Activated CD4-positive, alpha-beta T cell treated with anti-CD3 and anti-CD28 coated beads for 36 hours (primary cell): ENCODE data around the gene ABCC6. TPM values are rescaled to one million over a fixed set of nuclear protein-coding genes. Genes with fewer than 3 reads are reported as not detected.
"Not testable (repeated sequence)": the region's sequence is repeated elsewhere in the genome, so short reads cannot be mapped to it uniquely, and the experiment has no call there.

ENCODE experiments used
- ATAC-seq: fragments of 200-7000 bp; cut with Tn5 transposase; one replicate; pipeline ENCODE4 v1.10.0; 2021; ENCODE audit warnings: mild to moderate bottlenecking, moderate library complexity
- CTCF ChIA-PET: fragments of 350-600 bp; sonication (Branson Sonifier 250); formaldehyde crosslinking; loops from one replicate; lab custom pipeline; 2021; ENCODE audit warnings: antibody characterized with exemption; lab: Charles Lee
- POLR2A ChIA-PET: fragments of 350-600 bp; sonication (Branson Sonifier 250); formaldehyde crosslinking; loops from one replicate; lab custom pipeline; 2021; ENCODE audit warnings: antibody characterized with exemption, inconsistent platforms; lab: Charles Lee
- DNase-seq: peaks from one replicate; pipeline ENCODE4 v3.0.0-alpha.2; 2020
- H3K27ac Mint-ChIP-seq: one replicate; pipeline ENCODE4 v1.8.0; 2021; ENCODE audit warnings: mixed read lengths
- H3K27me3 Mint-ChIP-seq: one replicate; pipeline ENCODE4 v1.8.0; 2021; ENCODE audit warnings: mixed read lengths
- H3K36me3 Mint-ChIP-seq: one replicate; pipeline ENCODE4 v1.8.0; 2021; ENCODE audit warnings: low read depth, mixed read lengths
- H3K4me1 Mint-ChIP-seq: one replicate; pipeline ENCODE4 v1.8.0; 2021; ENCODE audit warnings: mixed read lengths
- H3K4me3 Mint-ChIP-seq: one replicate; pipeline ENCODE4 v1.8.0; 2021; ENCODE audit warnings: mild to moderate bottlenecking, moderate library complexity, mixed read lengths
- H3K9me3 Mint-ChIP-seq: one replicate; pipeline ENCODE4 v1.8.0; 2021; ENCODE audit warnings: low read depth, mixed read lengths
- intact Hi-C, 2 experiments: fragments of 100-400 bp; cut with DNase I in 1 of 2; cut with micrococcal nuclease in 1 of 2; formaldehyde crosslinking; loops; one replicate each; pipeline versions ENCODE4 v1.14.2 to v1.15.1; 2022 to 2024; cut with DNase I, micrococcal nuclease
- total RNA-seq, 2 experiments: library from RNA; stranded (reverse); gene quantifications; one replicate each; pipeline ENCODE4 v1.2.3, GENCODE V29; 2021

The ABCC6 gene
- total RNA-seq, 2 experiments from 2014 or later, result 0.07 TPM; not detected in 1

- intact Hi-C loops, result no loop called here
- Mint-ChIP-seq H3K27ac (no peak overlapping the region), H3K27me3 (no peaks in the 10 kb centered on the region), H3K9me3 (no peaks in the 10 kb centered on the region), H3K4me1 (no peaks in the 10 kb centered on the region), H3K36me3 (no peaks in the 10 kb centered on the region), H3K4me3 (no peak overlapping the region)
- no peak for DNase-seq
- ChIA-PET POLR2A (no interaction called here), CTCF (no interaction called here)
- ATAC-seq, result no peak
These were observed 38.7 kb downstream of the ABCC6 start for GRCh38 chr16:16184594-16184993.

GRCh38 chr16:16183562-16183961, 39.7 kb downstream of the ABCC6 start:
- POLR2A ChIA-PET, result no interaction called here
- DNase-seq, result peak; percentile 11
- Mint-ChIP-seq H3K36me3 (no peaks in the 10 kb centered on the region), H3K4me1 (no peaks in the 10 kb centered on the region), H3K9me3 (no peaks in the 10 kb centered on the region), H3K27ac (no peak overlapping the region), H3K27me3 (no peaks in the 10 kb centered on the region), H3K4me3 (no peak overlapping the region)
- intact Hi-C loops, result no loop called here
- ATAC-seq, result no peak
- CTCF ChIA-PET, result interaction anchor here (0.6 to 1.3 kb wide), 3 partner anchors 16 to 648 kb away, joined by 3 read pairs; no protein-coding TSS in a partner anchor

GRCh38 chr16:16182918-16183317, 40.4 kb downstream of the ABCC6 start:
- Mint-ChIP-seq H3K27me3 (no peaks in the 10 kb centered on the region), H3K36me3 (no peaks in the 10 kb centered on the region), H3K27ac (no peak overlapping the region), H3K4me3 (no peak overlapping the region), H3K4me1 (no peaks in the 10 kb centered on the region), H3K9me3 (no peaks in the 10 kb centered on the region)
- ChIA-PET CTCF (interaction anchor here (0.7 to 1.3 kb wide), 2 partner anchors 16 to 386 kb away, joined by 3 read pairs; no protein-coding TSS in a partner anchor), POLR2A (no interaction called here)
- DNase-seq (no peak), ATAC-seq (no peak)
- intact Hi-C loops, result no loop called here

GRCh38 chr16:16181748-16182147, 41.5 kb downstream of the ABCC6 start:
- H3K4me3 Mint-ChIP-seq, DNase-seq, intact Hi-C loops, H3K27ac Mint-ChIP-seq, H3K9me3 Mint-ChIP-seq, H3K27me3 Mint-ChIP-seq, H3K36me3 Mint-ChIP-seq, ATAC-seq, H3K4me1 Mint-ChIP-seq: not testable (repeated sequence)
- POLR2A ChIA-PET, result interaction anchor here (0.6 kb wide), 1 partner anchor 8 kb away, joined by 3 read pairs; no protein-coding TSS in a partner anchor
- CTCF ChIA-PET, result interaction anchor here (0.6 kb wide), 1 partner anchor 1507 kb away, joined by 4 read pairs; no protein-coding TSS in a partner anchor

GRCh38 chr16:16178455-16179162, 44.7 kb downstream of the ABCC6 start:
- H3K4me3 Mint-ChIP-seq, result no peak overlapping the region
- no peak overlapping the region for H3K27ac Mint-ChIP-seq
- ChIA-PET CTCF (interaction anchor here (0.6 kb wide), 1 partner anchor 13 kb away, joined by 3 read pairs; no protein-coding TSS in a partner anchor), POLR2A (no interaction called here)
- intact Hi-C loops, result no loop called here
- H3K27me3 Mint-ChIP-seq, result no peaks in the 10 kb centered on the region
- no peaks in the 10 kb centered on the region for H3K4me1 Mint-ChIP-seq
- no peaks in the 10 kb centered on the region for H3K36me3 Mint-ChIP-seq
- ATAC-seq (no peak), DNase-seq (no peak)
- H3K9me3 Mint-ChIP-seq, result no peaks in the 10 kb centered on the region

- no peak for DNase-seq
- ATAC-seq, result no peak
- intact Hi-C loops, result no loop called here
- H3K27me3 Mint-ChIP-seq, result no peaks in the 10 kb centered on the region
- H3K9me3 Mint-ChIP-seq, result no peaks in the 10 kb centered on the region
- no peak overlapping the region for H3K27ac Mint-ChIP-seq
- H3K4me1 Mint-ChIP-seq, result no peaks in the 10 kb centered on the region
- POLR2A ChIA-PET, result no interaction called here
- H3K4me3 Mint-ChIP-seq, result no peak overlapping the region
- CTCF ChIA-PET, result no interaction called here
- no peaks in the 10 kb centered on the region for H3K36me3 Mint-ChIP-seq
These were observed 47.0 kb downstream of the ABCC6 start for GRCh38 chr16:16176328-16176727.

- DNase-seq, result no peak
- Mint-ChIP-seq H3K9me3 (no peaks in the 10 kb centered on the region), H3K27ac (no peak overlapping the region), H3K36me3 (no peaks in the 10 kb centered on the region), H3K4me3 (no peak overlapping the region), H3K27me3 (no peaks in the 10 kb centered on the region), H3K4me1 (no peaks in the 10 kb centered on the region)
- intact Hi-C loops, result loop anchor here in 1 of 2 experiments (2.0 kb wide), 1 partner anchor 20 kb away; no protein-coding TSS in a partner anchor
- ChIA-PET CTCF (interaction anchor here (0.7 to 0.9 kb wide), 3 partner anchors 11 to 15 kb away, joined by 3 to 4 read pairs (median 3); no protein-coding TSS in a partner anchor), POLR2A (interaction anchor here (0.6 kb wide), 1 partner anchor 676 kb away, joined by 3 read pairs; no protein-coding TSS in a partner anchor)
- no peak for ATAC-seq
These were observed 48.0 kb downstream of the ABCC6 start for GRCh38 chr16:16175296-16175695.

GRCh38 chr16:16172991-16173390, 50.3 kb downstream of the ABCC6 start:
- H3K9me3 Mint-ChIP-seq, result no peaks in the 10 kb centered on the region
- ATAC-seq (no peak), DNase-seq (no peak)
- no peaks in the 10 kb centered on the region for H3K36me3 Mint-ChIP-seq
- H3K4me1 Mint-ChIP-seq, result no peaks in the 10 kb centered on the region
- intact Hi-C loops, result no loop called here
- ChIA-PET POLR2A (interaction anchor here (0.6 kb wide), 1 partner anchor 9 kb away, joined by 3 read pairs; no protein-coding TSS in a partner anchor), CTCF (interaction anchor here (0.6 to 0.7 kb wide), 2 partner anchors 286 to 647 kb away, joined by 3 read pairs; no protein-coding TSS in a partner anchor)
- H3K27ac Mint-ChIP-seq, result no peak overlapping the region
- no peaks in the 10 kb centered on the region for H3K27me3 Mint-ChIP-seq
- no peak overlapping the region for H3K4me3 Mint-ChIP-seq

- Mint-ChIP-seq H3K36me3 (no peaks in the 10 kb centered on the region), H3K27me3 (no peaks in the 10 kb centered on the region), H3K4me1 (no peaks in the 10 kb centered on the region), H3K9me3 (no peaks in the 10 kb centered on the region), H3K27ac (no peak overlapping the region), H3K4me3 (no peak overlapping the region)
- ATAC-seq, result peak; percentile 47
- intact Hi-C loops, result no loop called here
- CTCF ChIA-PET, result interaction anchor here (0.5 to 0.8 kb wide), 2 partner anchors 14 to 594 kb away, joined by 3 to 4 read pairs; no protein-coding TSS in a partner anchor
- DNase-seq, result no peak
- POLR2A ChIA-PET, result no interaction called here
These were observed 51.9 kb downstream of the ABCC6 start for GRCh38 chr16:16171332-16171919.

- ChIA-PET CTCF (no interaction called here), POLR2A (no interaction called here)
- DNase-seq (no peak), ATAC-seq (no peak)
- Mint-ChIP-seq H3K4me3 (no peak overlapping the region), H3K27me3 (no peaks in the 10 kb centered on the region), H3K27ac (no peak overlapping the region), H3K9me3 (no peaks in the 10 kb centered on the region), H3K36me3 (no peaks in the 10 kb centered on the region), H3K4me1 (no peaks in the 10 kb centered on the region)
- intact Hi-C loops, result no loop called here
These were observed 53.7 kb downstream of the ABCC6 start for GRCh38 chr16:16169615-16170014.

GRCh38 chr16:16168431-16168830, 54.9 kb downstream of the ABCC6 start:
- no peaks in the 10 kb centered on the region for H3K4me1 Mint-ChIP-seq
- no peak for ATAC-seq
- CTCF ChIA-PET, result no interaction called here

More at GRCh38 chr16:16168431-16168830, 54.9 kb downstream of the ABCC6 start:
- no peaks in the 10 kb centered on the region for H3K36me3 Mint-ChIP-seq
- intact Hi-C loops, result no loop called here
- no peaks in the 10 kb centered on the region for H3K9me3 Mint-ChIP-seq
- H3K27me3 Mint-ChIP-seq, result no peaks in the 10 kb centered on the region
- no peak overlapping the region for H3K27ac Mint-ChIP-seq
- DNase-seq, result no peak
- H3K4me3 Mint-ChIP-seq, result no peak overlapping the region
- POLR2A ChIA-PET, result no interaction called here
